Measurements from ENCODE around the gene HDAC8. TPM values are rescaled to one million over a fixed set of nuclear protein-coding genes. Genes with fewer than 3 reads are reported as not detected.

Gene HDAC8
- total RNA-seq, 2 experiments from 2014 or later, result 32.5 to 40.0 TPM

DNA sequence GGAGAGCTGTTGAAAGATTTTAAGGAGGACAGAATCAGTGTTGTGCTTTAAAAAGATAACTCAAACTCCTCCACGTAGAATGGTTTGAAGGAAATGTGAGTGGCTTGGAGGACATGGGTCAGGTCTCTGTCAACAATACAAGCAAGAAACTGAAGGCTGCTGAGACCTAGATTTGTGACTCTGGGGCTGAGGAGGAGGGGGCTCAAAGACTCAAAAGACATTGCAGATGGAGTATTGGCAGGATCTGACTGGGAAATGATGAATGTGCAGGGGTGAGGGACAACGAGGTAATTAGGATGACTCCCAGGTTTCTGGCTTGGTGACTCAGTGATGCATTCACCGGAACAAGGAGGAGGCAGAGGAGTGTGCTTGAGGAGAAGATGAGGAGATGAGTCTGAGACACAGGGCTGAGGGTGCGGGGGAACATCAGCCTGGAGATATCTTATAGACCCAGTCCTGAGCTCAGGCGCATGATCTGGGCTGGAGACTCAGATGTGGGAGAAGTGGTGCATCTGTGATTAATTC lies 292.3 kb downstream of the HDAC8 start:
- no peak for TF ChIP-seq EZH2phosphoT487 (IDR thresholded peaks at IDR 0.05; ENCODE audit: borderline replicate concordance, low read depth, low read length)
- TF ChIP-seq, protein P1, sequence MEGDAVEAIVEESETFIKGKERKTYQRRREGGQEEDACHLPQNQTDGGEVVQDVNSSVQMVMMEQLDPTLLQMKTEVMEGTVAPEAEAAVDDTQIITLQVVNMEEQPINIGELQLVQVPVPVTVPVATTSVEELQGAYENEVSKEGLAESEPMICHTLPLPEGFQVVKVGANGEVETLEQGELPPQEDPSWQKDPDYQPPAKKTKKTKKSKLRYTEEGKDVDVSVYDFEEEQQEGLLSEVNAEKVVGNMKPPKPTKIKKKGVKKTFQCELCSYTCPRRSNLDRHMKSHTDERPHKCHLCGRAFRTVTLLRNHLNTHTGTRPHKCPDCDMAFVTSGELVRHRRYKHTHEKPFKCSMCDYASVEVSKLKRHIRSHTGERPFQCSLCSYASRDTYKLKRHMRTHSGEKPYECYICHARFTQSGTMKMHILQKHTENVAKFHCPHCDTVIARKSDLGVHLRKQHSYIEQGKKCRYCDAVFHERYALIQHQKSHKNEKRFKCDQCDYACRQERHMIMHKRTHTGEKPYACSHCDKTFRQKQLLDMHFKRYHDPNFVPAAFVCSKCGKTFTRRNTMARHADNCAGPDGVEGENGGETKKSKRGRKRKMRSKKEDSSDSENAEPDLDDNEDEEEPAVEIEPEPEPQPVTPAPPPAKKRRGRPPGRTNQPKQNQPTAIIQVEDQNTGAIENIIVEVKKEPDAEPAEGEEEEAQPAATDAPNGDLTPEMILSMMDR (conservative IDR thresholded peaks at IDR 0.05; ENCODE audit: low read length), result no peak
- POLR2A ChIA-PET, result no interaction called here
- Histone ChIP-seq H2AFZ (ENCODE audit: low read length) (no peak overlapping the region), H3K36me3 (ENCODE audit: insufficient read depth, low read length) (peaks cover 16% of the 10 kb centered on the region), H3K9me2 (ENCODE audit: insufficient read depth, low read length) (no peaks in the 10 kb centered on the region), H4K20me1 (ENCODE audit: insufficient read depth, low read length) (0 out of 2 replicates have a peak, but pooled peaks cover 7% of the 10 kb centered on the region), H3K79me2 (ENCODE audit: insufficient read depth, low read depth, low read length) (peaks cover 17% of the 10 kb centered on the region), H3K9me3 (ENCODE audit: low read length) (no peaks in the 10 kb centered on the region), H3K4me2 (ENCODE audit: low read length) (no peak overlapping the region), H3K4me1 (ENCODE audit: insufficient read depth, low read length, poor library complexity, severe bottlenecking) (peaks cover 3% of the 10 kb centered on the region), H3K4me3 (ENCODE audit: low read depth, low read length, poor library complexity, severe bottlenecking) (no peak overlapping the region), H3K27ac (ENCODE audit: low read depth, low read length, poor library complexity, severe bottlenecking) (no peak overlapping the region)
- BruUV-seq (replicated peaks), result no TSS peak
- intact Hi-C loops (cut with micrococcal nuclease; ENCODE audit: unreplicated experiment), result no loop called here
- no peak for DNase-seq (ENCODE audit: low spot score)
- CTCF ChIA-PET (ENCODE audit: unreplicated experiment), result no interaction called here

Small RNA genes lying within 50 kb of the gene (small RNA-seq; reads per million reads assigned to genes)
- gene RF00019 (not detected), gene RNU2-68P (7.9 reads per million, percentile 94 among the genes with 10 or more reads in this experiment)

Other genes starting within 250 kb of the HDAC8 start
- 0.09 TPM in 1 of 2 replicates, not detected in the other for gene PHKA1, start 141.5 kb upstream of the HDAC8 start, total RNA-seq (2014; rRNA removed; shearing (Covaris generic))
- gene PHKA1, start 141.5 kb upstream of the HDAC8 start, total RNA-seq (2022), result not detected in 2 replicates
- gene DMRTC1B, start 204.0 kb upstream of the HDAC8 start, total RNA-seq (2014; rRNA removed; shearing (Covaris generic)), result not detected in 2 replicates
- gene DMRTC1B, start 204.0 kb upstream of the HDAC8 start, total RNA-seq (2022), result not detected in 2 replicates
- not detected in 2 replicates for gene FAM236B, start 209.8 kb upstream of the HDAC8 start, total RNA-seq (2014; rRNA removed; shearing (Covaris generic))
- not detected in 2 replicates for gene FAM236B, start 209.8 kb upstream of the HDAC8 start, total RNA-seq (2022)
- not detected in 2 replicates for gene FAM236D, start 235.4 kb upstream of the HDAC8 start, total RNA-seq (2014; rRNA removed; shearing (Covaris generic))
- gene FAM236D, start 235.4 kb upstream of the HDAC8 start, total RNA-seq (2022), result not detected in 2 replicates

Data from OCI-LY7 (cell line).